GM12872 (cell line): ENCODE measurements around the gene C1QL4.
A peak's percentile ranks its signal among the peaks of the same experiment; 100 is the strongest.

Source experiments
- CTCF ChIP-seq: IDR thresholded peaks from 3 replicates; pipeline ENCODE4 v1.5.1; 2011; ENCODE audit warnings: low read depth, mild to moderate bottlenecking, low read length, moderate library complexity; ENCODE audit not compliant: insufficient read depth

Gene C1QL4

GRCh38 chr12:49314811-49315210, 22.2 kb downstream of the C1QL4 start:
- TF ChIP-seq CTCF = no peak

- TF ChIP-seq CTCF = no peak
These were observed 27.6 kb downstream of the C1QL4 start for GRCh38 chr12:49309386-49309785.

GRCh38 chr12:49305762-49306510, 31.1 kb downstream of the C1QL4 start:
- no peak for TF ChIP-seq CTCF

- no peak for TF ChIP-seq CTCF
These were observed 32.8 kb downstream of the C1QL4 start for GRCh38 chr12:49304161-49304560.

GRCh38 chr12:49301760-49302159, 35.2 kb downstream of the C1QL4 start:
- no peak for TF ChIP-seq CTCF

GRCh38 chr12:49298160-49298559, 38.8 kb downstream of the C1QL4 start:
- TF ChIP-seq CTCF = peak; percentile 49; the same call in 2 of the 3 replicates

GRCh38 chr12:49297695-49298060, 39.3 kb downstream of the C1QL4 start:
- no peak for TF ChIP-seq CTCF
